Measurements from ENCODE around the gene CALML5.

CALML5 gene

GRCh38 chr10:5491477-5491876 is 7.9 kb downstream of the CALML5 start:
- in situ Hi-C loops (cut with HindIII; ENCODE audit: low sequenced_read_pairs), result loop anchor here (10.0 kb wide), 1 partner anchor 63 kb away; no protein-coding TSS in a partner anchor
- DNase-seq (ENCODE audit: low read depth), result no peak
- TF ChIP-seq CTCF (IDR thresholded peaks at IDR 0.05; ENCODE audit: low read depth, low read length, missing control alignments), result no peak
- H3K4me3 ChIP-seq (ENCODE audit: low read depth, low read length), result no peak overlapping the region

DNA sequence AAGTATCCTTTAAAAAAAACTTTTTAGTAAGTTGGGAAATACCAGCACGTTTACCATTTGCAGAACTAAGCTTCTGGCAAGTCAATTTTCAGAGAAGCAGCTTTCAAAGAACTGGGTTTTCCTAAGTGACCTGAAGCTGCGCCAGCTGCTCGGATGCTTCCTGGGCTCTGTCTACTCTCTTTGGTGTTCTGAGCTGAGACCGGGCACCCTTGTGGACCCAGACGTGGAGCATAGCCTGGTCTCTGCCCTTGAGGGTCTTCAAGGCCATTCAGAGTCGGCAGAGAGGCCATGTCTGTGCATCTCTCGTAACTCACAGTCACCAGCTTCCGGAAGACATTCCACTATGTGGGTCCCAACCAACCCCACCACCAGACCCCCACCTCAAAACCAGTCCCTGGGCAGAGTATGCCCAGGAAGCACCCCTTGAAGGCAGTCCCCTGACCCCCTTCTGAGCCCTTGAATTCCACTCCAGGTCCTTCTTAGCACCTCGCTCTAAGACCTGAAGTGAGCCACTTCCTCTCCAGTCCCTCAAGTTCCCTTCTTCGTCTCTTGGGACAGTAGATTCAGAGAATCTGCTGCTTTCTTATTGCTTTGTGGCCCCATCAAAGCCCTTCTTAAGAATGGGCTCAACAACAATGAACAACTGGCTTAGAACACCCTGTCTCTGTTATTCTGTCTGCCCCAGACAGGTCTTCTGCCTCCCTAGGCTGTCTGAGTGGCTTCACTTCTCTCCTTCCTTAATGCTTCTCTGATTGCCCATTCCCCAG is 8.5 kb downstream of the CALML5 start:
- in situ Hi-C loops (cut with HindIII; ENCODE audit: low sequenced_read_pairs), result loop anchor here (10.0 kb wide), 1 partner anchor 64 kb away; no protein-coding TSS in a partner anchor
- TF ChIP-seq CTCF (IDR thresholded peaks at IDR 0.05; ENCODE audit: low read depth, low read length, missing control alignments), result no peak
- H3K4me3 ChIP-seq (ENCODE audit: low read depth, low read length), result no peak overlapping the region
- DNase-seq (ENCODE audit: low read depth), result no peak

DNA sequence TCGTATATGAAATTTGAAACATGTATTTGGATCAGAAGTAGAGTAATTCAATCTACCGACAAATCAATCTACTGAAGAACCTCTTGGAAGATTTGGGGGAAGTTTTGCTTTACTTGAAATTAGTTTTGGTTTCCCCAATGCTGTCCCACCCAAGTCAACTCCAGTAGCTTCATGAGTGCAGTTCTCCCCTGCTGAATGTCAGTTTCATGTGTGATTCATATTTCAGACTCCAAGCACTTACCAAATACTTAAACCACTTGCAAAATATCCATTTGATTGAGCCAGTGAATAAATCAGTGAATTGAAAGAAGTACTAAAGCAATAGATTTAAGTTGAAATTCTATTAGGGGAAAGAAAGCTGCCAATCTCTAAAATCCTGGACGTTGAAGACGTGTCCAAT is 9.3 kb downstream of the CALML5 start:
- in situ Hi-C loops (cut with HindIII; ENCODE audit: low sequenced_read_pairs), result loop anchor here (10.0 kb wide), 1 partner anchor 65 kb away; no protein-coding TSS in a partner anchor
- TF ChIP-seq CTCF (IDR thresholded peaks at IDR 0.05; ENCODE audit: low read depth, low read length, missing control alignments), result no peak
- no peak overlapping the region for H3K4me3 ChIP-seq (ENCODE audit: low read depth, low read length)
- no peak for DNase-seq (ENCODE audit: low read depth)

GRCh38 chr10:5488272-5489161 is 10.9 kb downstream of the CALML5 start:
- in situ Hi-C loops (cut with HindIII; ENCODE audit: low sequenced_read_pairs), result no loop called here
- DNase-seq (ENCODE audit: low read depth), result no peak
- no peak overlapping the region for H3K4me3 ChIP-seq (ENCODE audit: low read depth, low read length)
- no peak for TF ChIP-seq CTCF (IDR thresholded peaks at IDR 0.05; ENCODE audit: low read depth, low read length, missing control alignments)

- TF ChIP-seq CTCF (IDR thresholded peaks at IDR 0.05; ENCODE audit: low read depth, low read length, missing control alignments), result no peak
- in situ Hi-C loops (cut with HindIII; ENCODE audit: low sequenced_read_pairs), result no loop called here
- no peak for DNase-seq (ENCODE audit: low read depth)
- no peak overlapping the region for H3K4me3 ChIP-seq (ENCODE audit: low read depth, low read length)
Measured at GRCh38 chr10:5486853-5487235, 12.5 kb downstream of the CALML5 start.

- TF ChIP-seq CTCF (IDR thresholded peaks at IDR 0.05; ENCODE audit: low read depth, low read length, missing control alignments), result no peak
- in situ Hi-C loops (cut with HindIII; ENCODE audit: low sequenced_read_pairs), result no loop called here
- no peak overlapping the region for H3K4me3 ChIP-seq (ENCODE audit: low read depth, low read length)
- DNase-seq (ENCODE audit: low read depth), result no peak
Measured at GRCh38 chr10:5485948-5486852, 13.2 kb downstream of the CALML5 start.

Measured in astrocyte of the cerebellum (primary cell).